Endothelial cell of umbilical vein (primary cell): ENCODE measurements around the gene MRPL33. TPM values are rescaled to one million over a fixed set of nuclear protein-coding genes. Genes with fewer than 3 reads are reported as not detected.
A peak's percentile ranks its signal among the peaks of the same experiment; 100 is the strongest.

Experiments
- BruUV-seq: library from RNA; stranded (reverse); fragments of 400-500 nt; replicated peaks from 2 replicates; lab custom pipeline; 2021; lab: Mats Ljungman, UMichigan
- CTCF ChIA-PET: fragments of 300-600, 350-600 bp; sonication (Branson Sonifier 250); formaldehyde crosslinking; loops from one replicate; lab custom pipeline; 2021; ENCODE audit warnings: antibody characterized with exemption, inconsistent platforms; lab: Charles Lee
- POLR2A ChIA-PET: fragments of 300-600, 350-600 bp; sonication (Branson Sonifier 250); formaldehyde crosslinking; loops from one replicate; lab custom pipeline; 2021; ENCODE audit warnings: antibody characterized with exemption, inconsistent platforms; lab: Charles Lee
- DNase-seq: peaks from one replicate; pipeline ENCODE4 v3.0.0-alpha.2; 2011; ENCODE audit warnings: low read depth, low spot score
- FAIRE-seq: peaks from 2 replicates; lab custom pipeline; 2011; peaks lifted over from hg19 to GRCh38; lab: Jason Lieb, UNC
- H2AFZ ChIP-seq: 2 replicates; pipeline ENCODE4 v1.6.0; 2012; ENCODE audit warnings: low read depth, low read length, control low read depth, inconsistent platforms
- H3K27ac ChIP-seq: 2 replicates; pipeline ENCODE4 v1.5.1; 2011; ENCODE audit warnings: low read depth, mild to moderate bottlenecking, control low read depth, low read length, moderate library complexity; ENCODE audit not compliant: insufficient read depth
- H3K27me3 ChIP-seq, 2 experiments: 2 replicates each; pipeline versions ENCODE4 v1.6.0 to v1.6.1; 2011; ENCODE audit warnings: low read length in 2 of 2, mixed read lengths in 1 of 2; ENCODE audit not compliant: control insufficient read depth in 2 of 2, insufficient read depth in 2 of 2
- H3K36me3 ChIP-seq, 2 experiments: 2 replicates in 1 of 2; 3 replicates in 1 of 2; pipeline ENCODE4 v1.5.1; 2011; ENCODE audit warnings: low read length in 2 of 2, mild to moderate bottlenecking in 1 of 2, moderate library complexity in 1 of 2; ENCODE audit not compliant: control insufficient read depth in 2 of 2, insufficient read depth in 2 of 2; ENCODE audit errors: extremely low read depth in 1 of 2
- H3K4me1 ChIP-seq: 3 replicates; pipeline ENCODE4 v1.5.1; 2011; ENCODE audit warnings: mild to moderate bottlenecking, low read length; ENCODE audit not compliant: control insufficient read depth, insufficient read depth; ENCODE audit errors: extremely low read depth
- H3K4me2 ChIP-seq: 2 replicates; pipeline ENCODE4 v1.6.1; 2011; ENCODE audit warnings: low read length, control low read depth, mixed read lengths; ENCODE audit not compliant: insufficient read depth
- H3K4me3 ChIP-seq, 3 experiments: fragments of 200-600 bp in 1 of 3; sonication (generic), shearing (Covaris generic) in 1 of 3; replicated peaks in 1 of 3; 2 replicates each; pipeline ENCODE4 v1.5.1; 2011 to 2016; ENCODE audit warnings: control low read depth in 3 of 3, low read length in 3 of 3, mild to moderate bottlenecking in 2 of 3, inconsistent platforms in 1 of 3, low read depth in 1 of 3, moderate library complexity in 1 of 3; ENCODE audit not compliant: insufficient read depth in 1 of 3
- H3K79me2 ChIP-seq: 2 replicates; pipeline ENCODE4 v1.6.0; 2012; ENCODE audit warnings: low read length, inconsistent platforms; ENCODE audit not compliant: control insufficient read depth, insufficient read depth
- H3K9ac ChIP-seq: replicated peaks from 2 replicates; pipeline ENCODE3; 2011; ENCODE audit warnings: low read length, control low read depth; ENCODE audit not compliant: insufficient read depth; ENCODE audit errors: extremely low read depth
- H3K9me1 ChIP-seq: replicated peaks from 3 replicates; pipeline ENCODE4 v1.6.0; 2011; ENCODE audit warnings: mild to moderate bottlenecking, low read length; ENCODE audit not compliant: control insufficient read depth, insufficient read depth; ENCODE audit errors: extremely low read depth
- H3K9me3 ChIP-seq: replicated peaks from 2 replicates; pipeline ENCODE4 v1.5.1; 2012; ENCODE audit warnings: low read length, inconsistent platforms; ENCODE audit not compliant: control insufficient read depth, insufficient read depth
- H4K20me1 ChIP-seq: replicated peaks from 2 replicates; pipeline ENCODE3; 2011; ENCODE audit warnings: mild to moderate bottlenecking, low read length; ENCODE audit not compliant: control insufficient read depth, insufficient read depth; ENCODE audit errors: extremely low read depth
- CTCF ChIP-seq, 2 donors: IDR thresholded peaks; 1 replicate in 1 of 2; 2 replicates in 1 of 2; pipeline ENCODE4 v1.5.1; 2011; ENCODE audit warnings: low read length in 2 of 2, mild to moderate bottlenecking in 2 of 2, moderate library complexity in 2 of 2, control low read depth in 1 of 2, inconsistent platforms in 1 of 2, low read depth in 1 of 2; ENCODE audit not compliant: insufficient read depth in 1 of 2; ENCODE audit errors: extremely low read depth in 1 of 2
- FOS ChIP-seq: IDR thresholded peaks from 2 replicates; pipeline ENCODE4 v1.6.1; 2011; ENCODE audit warnings: mild to moderate bottlenecking, low read length, moderate library complexity, borderline replicate concordance; ENCODE audit not compliant: insufficient read depth
- dilution Hi-C: fragments of 300-500 bp; cut with MboI; formaldehyde crosslinking; loops from one replicate; pipeline ENCODE4 v1.15.0; 2019; ENCODE audit warnings: low sequenced_read_pairs; ENCODE audit not compliant: extremely low pct_ligation_motif_present
- intact Hi-C: fragments of 100-400 bp; cut with micrococcal nuclease; formaldehyde crosslinking; loops from one replicate; pipeline ENCODE4 v1.10.0; 2022
- polyA plus RNA-seq, 4 experiments: library from polyadenylated mRNA; depleted of rRNA in 3 of 4; stranded (reverse) in 3 of 4; unstranded in 1 of 4; fragments of >200 nt; gene quantifications; 2 replicates each; pipeline versions ENCODE4 v1.2.1 to v1.2.3, GENCODE V29; 2011 to 2012; ENCODE audit warnings: missing spikeins in 1 of 4
- total RNA-seq: library from RNA; stranded (reverse); gene quantifications from 2 replicates; pipeline ENCODE4 v1.2.3, GENCODE V29; 2021

Gene MRPL33
- total and polyA plus RNA-seq, 2 donors (not counting 3 experiments of a cell fraction or from before 2014, with no cell fraction given) = 36.1 to 97.4 TPM

GRCh38 chr2:27754138-27754588 lies 17.4 kb upstream of the MRPL33 start:
- DNase-seq = peak; percentile 81

More at GRCh38 chr2:27754138-27754588, 17.4 kb upstream of the MRPL33 start:
- H3K4me2 ChIP-seq = no peak overlapping the region
- no peaks in the 10 kb centered on the region for H3K27me3 ChIP-seq
- H3K9me3 ChIP-seq = no peaks in the 10 kb centered on the region
- no peaks in the 10 kb centered on the region for H3K9me1 ChIP-seq
- H3K4me1 ChIP-seq = no peaks in the 10 kb centered on the region
- FAIRE-seq = peak; percentile 96
- no peak overlapping the region for H2AFZ ChIP-seq
- H4K20me1 ChIP-seq = no peaks in the 10 kb centered on the region
- intact Hi-C loops (loop anchor here (1.0 to 10.0 kb wide), 9 partner anchors 31 to 811 kb away; partner anchors contain the start of genes BABAM2 and RBKS), dilution Hi-C loops (no loop called here)
- H3K9ac ChIP-seq = no peak overlapping the region
- no peaks in the 10 kb centered on the region for H3K79me2 ChIP-seq
- H3K36me3 ChIP-seq = no peaks in the 10 kb centered on the region
- BruUV-seq = no TSS peak
- TF ChIP-seq CTCF (IDR thresholded peaks at IDR 0.05; ENCODE audit: extremely low read depth in 1 of 2, insufficient read depth in 1 of 2, low read depth in 1 of 2, low read length in 2 of 2) (peak; percentile 94 to 97), FOS (no peak)
- CTCF ChIA-PET = interaction anchor here (0.6 to 2.9 kb wide), 38 partner anchors 10 to 812 kb away, joined by 3 to 20 read pairs (median 4); partner anchors contain the start of genes BABAM2 and RBKS
- H3K4me3 ChIP-seq = no peak overlapping the region
- POLR2A ChIA-PET = no interaction called here
- H3K27ac ChIP-seq = no peak overlapping the region
